ENCODE results near the gene EMC8.

DNA sequence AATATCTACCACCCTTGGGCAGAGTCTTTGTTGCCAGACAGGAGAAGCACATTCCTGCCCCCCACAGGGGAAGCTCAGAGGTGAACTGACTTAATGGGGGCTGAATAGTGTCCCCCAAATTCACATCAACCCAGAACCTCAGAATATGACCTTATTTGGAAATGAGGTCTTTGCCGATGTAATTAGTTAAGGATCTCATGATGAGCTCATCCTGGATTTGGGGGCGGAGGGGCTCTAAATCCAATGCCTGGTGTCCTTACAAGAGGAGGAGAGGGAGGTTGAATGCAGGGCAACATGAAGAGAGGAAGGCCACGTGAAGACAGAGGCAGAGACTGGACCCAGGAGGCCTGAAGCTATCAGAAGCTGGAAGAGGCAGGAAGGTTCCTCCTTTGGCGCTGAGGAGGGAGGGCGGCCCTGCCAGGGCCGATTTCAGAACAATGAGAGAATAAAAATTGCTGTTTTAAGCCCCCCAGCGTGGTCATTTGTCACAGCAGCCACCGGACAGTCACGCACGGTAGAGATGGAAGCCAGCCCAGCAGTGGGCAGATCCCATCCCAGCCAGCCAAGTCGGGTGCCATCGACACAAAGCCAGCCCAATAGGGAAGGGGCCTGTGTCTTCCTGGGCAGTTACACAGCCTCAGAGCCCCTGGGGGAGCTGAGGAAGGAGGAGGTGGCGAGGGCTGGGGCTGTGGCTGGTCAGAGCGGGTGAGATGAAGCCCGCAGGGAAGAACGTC, 69.7 kb downstream of the EMC8 start:
- TF ChIP-seq, protein P1, sequence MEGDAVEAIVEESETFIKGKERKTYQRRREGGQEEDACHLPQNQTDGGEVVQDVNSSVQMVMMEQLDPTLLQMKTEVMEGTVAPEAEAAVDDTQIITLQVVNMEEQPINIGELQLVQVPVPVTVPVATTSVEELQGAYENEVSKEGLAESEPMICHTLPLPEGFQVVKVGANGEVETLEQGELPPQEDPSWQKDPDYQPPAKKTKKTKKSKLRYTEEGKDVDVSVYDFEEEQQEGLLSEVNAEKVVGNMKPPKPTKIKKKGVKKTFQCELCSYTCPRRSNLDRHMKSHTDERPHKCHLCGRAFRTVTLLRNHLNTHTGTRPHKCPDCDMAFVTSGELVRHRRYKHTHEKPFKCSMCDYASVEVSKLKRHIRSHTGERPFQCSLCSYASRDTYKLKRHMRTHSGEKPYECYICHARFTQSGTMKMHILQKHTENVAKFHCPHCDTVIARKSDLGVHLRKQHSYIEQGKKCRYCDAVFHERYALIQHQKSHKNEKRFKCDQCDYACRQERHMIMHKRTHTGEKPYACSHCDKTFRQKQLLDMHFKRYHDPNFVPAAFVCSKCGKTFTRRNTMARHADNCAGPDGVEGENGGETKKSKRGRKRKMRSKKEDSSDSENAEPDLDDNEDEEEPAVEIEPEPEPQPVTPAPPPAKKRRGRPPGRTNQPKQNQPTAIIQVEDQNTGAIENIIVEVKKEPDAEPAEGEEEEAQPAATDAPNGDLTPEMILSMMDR (IDR thresholded peaks at IDR 0.05), result no peak
- TF ChIP-seq POLR2A (IDR thresholded peaks at IDR 0.05) (no peak), POLR2AphosphoS5 (IDR thresholded peaks at IDR 0.05) (no peak)

Measured in stomach (tissue), 4 donors.